Neural cell (in vitro differentiated cells): ENCODE measurements around the gene RAI1. TPM values are rescaled to one million over a fixed set of nuclear protein-coding genes. Genes with fewer than 3 reads are reported as not detected.

Source experiments
- H2AFZ ChIP-seq: fragments of 200-600, 300-800 bp; sonication (generic), shearing (Covaris generic); 2 replicates; pipeline ENCODE4 v1.6.0; 2014; ENCODE audit warnings: low read depth, mild to moderate bottlenecking, antibody characterized with exemption, low read length, moderate library complexity
- H3F3A ChIP-seq: fragments of 200-600 bp; shearing (Covaris generic); 2 replicates; pipeline ENCODE4 v1.6.1; 2016; ENCODE audit warnings: mild to moderate bottlenecking, moderate library complexity, mixed read lengths, antibody characterized with exemption, low read length; ENCODE audit not compliant: insufficient read depth, poor library complexity, severe bottlenecking
- H3K27ac ChIP-seq: fragments of 200-600, 300-800 bp; sonication (generic), shearing (Covaris generic); 2 replicates; pipeline ENCODE4 v1.5.1; 2014; ENCODE audit warnings: mild to moderate bottlenecking, low read length, moderate library complexity
- H3K27me3 ChIP-seq: fragments of 300-800, 200-600 bp; sonication (generic), shearing (Covaris generic); 2 replicates; pipeline ENCODE4 v1.6.0; 2014; ENCODE audit warnings: mild to moderate bottlenecking, low read depth, low read length, moderate library complexity; ENCODE audit not compliant: insufficient read depth
- H3K36me3 ChIP-seq: fragments of 300-800, 200-600 bp; sonication (generic), shearing (Covaris generic); 2 replicates; pipeline ENCODE4 v1.5.1; 2014; ENCODE audit warnings: mild to moderate bottlenecking, antibody characterized with exemption, low read length, moderate library complexity; ENCODE audit not compliant: insufficient read depth
- H3K4me2 ChIP-seq: fragments of 300-800, 200-600 bp; sonication (generic), shearing (Covaris generic); 2 replicates; pipeline ENCODE4 v1.6.0; 2014; ENCODE audit warnings: mild to moderate bottlenecking, low read length
- H3K4me3 ChIP-seq: fragments of 300-800, 200-600 bp; sonication (generic), shearing (Covaris generic); 2 replicates; pipeline ENCODE4 v1.5.1; 2014; ENCODE audit warnings: mild to moderate bottlenecking, low read length, moderate library complexity
- H3K79me2 ChIP-seq: fragments of 200-600 bp; shearing (Covaris generic); replicated peaks from 2 replicates; pipeline ENCODE4 v1.6.0; 2014; ENCODE audit warnings: mild to moderate bottlenecking, low read length, moderate library complexity; ENCODE audit not compliant: insufficient read depth
- H3K9ac ChIP-seq: fragments of 300-800, 200-600 bp; sonication (generic), shearing (Covaris generic); 2 replicates; pipeline ENCODE4 v1.6.1; 2016; ENCODE audit warnings: mild to moderate bottlenecking, low read length, mixed read lengths
- H3K9me2 ChIP-seq: fragments of 200-600 bp; shearing (Covaris generic); 2 replicates; pipeline ENCODE4 v1.6.1; 2016; ENCODE audit warnings: mild to moderate bottlenecking, low read length, mixed read lengths; ENCODE audit not compliant: insufficient read depth
- H3K9me3 ChIP-seq: fragments of 200-600, 300-800 bp; sonication (generic), shearing (Covaris generic); 2 replicates; pipeline ENCODE4 v1.6.1; 2016; ENCODE audit warnings: mild to moderate bottlenecking, mixed run types, low read length, moderate library complexity, mixed read lengths
- H4K20me1 ChIP-seq: fragments of 200-600 bp; shearing (Covaris generic); 2 replicates; pipeline ENCODE4 v1.6.1; 2016; ENCODE audit warnings: mild to moderate bottlenecking, mixed run types; ENCODE audit not compliant: insufficient read depth
- EP300 ChIP-seq: fragments of 450-650 bp; conservative IDR thresholded peaks from 2 replicates; pipeline ENCODE4 v1.6.1; 2014; ENCODE audit warnings: antibody characterized with exemption, mild to moderate bottlenecking, moderate library complexity; ENCODE audit not compliant: poor library complexity, severe bottlenecking
- EZH2 ChIP-seq: fragments of 200-600, 300-800 bp; shearing (Covaris generic), sonication (generic); IDR thresholded peaks from 2 replicates; pipeline ENCODE4 v1.6.1; 2014; ENCODE audit warnings: antibody characterized with exemption, low read length, borderline replicate concordance, mild to moderate bottlenecking; ENCODE audit not compliant: insufficient read depth, poor library complexity, severe bottlenecking
- MXI1 ChIP-seq: fragments of 450-650 bp; conservative IDR thresholded peaks from 2 replicates; pipeline ENCODE4 v1.6.1; 2014; ENCODE audit warnings: antibody characterized with exemption, mild to moderate bottlenecking; ENCODE audit not compliant: poor library complexity, severe bottlenecking
- POLR2AphosphoS5 ChIP-seq: IDR thresholded peaks from 2 replicates; pipeline ENCODE4 v1.6.1; 2012
- RAD21 ChIP-seq: fragments of 450-650 bp; conservative IDR thresholded peaks from 2 replicates; pipeline ENCODE4 v1.6.1; 2014; ENCODE audit warnings: antibody characterized with exemption, mild to moderate bottlenecking, moderate library complexity
- SMC3 ChIP-seq: fragments of 450-650 bp; conservative IDR thresholded peaks from 2 replicates; pipeline ENCODE4 v1.6.1; 2014; ENCODE audit warnings: antibody characterized with exemption, mild to moderate bottlenecking, moderate library complexity; ENCODE audit not compliant: poor library complexity
- TAF1 ChIP-seq: IDR thresholded peaks from 2 replicates; pipeline ENCODE4 v1.6.1; 2012; ENCODE audit warnings: low read depth
- polyA plus RNA-seq: library from polyadenylated mRNA; depleted of rRNA; stranded (reverse); fragments of >200 nt; gene quantifications from 2 replicates; pipeline ENCODE4 v1.2.3, GENCODE V29; 2014
- TF ChIP-seq, protein P1 (sequence below): IDR thresholded peaks from 2 replicates; pipeline ENCODE4 v1.6.1; 2012; ENCODE audit warnings: borderline replicate concordance
- TF ChIP-seq, protein P2 (sequence below): fragments of 450-650 bp; IDR thresholded peaks from 2 replicates; pipeline ENCODE4 v1.5.1; 2014; ENCODE audit warnings: antibody characterized with exemption, mild to moderate bottlenecking, moderate library complexity; ENCODE audit not compliant: poor library complexity, severe bottlenecking

The RAI1 gene
- polyA plus RNA-seq, 1 donor from 2014 or later: 16.9 TPM

DNA sequence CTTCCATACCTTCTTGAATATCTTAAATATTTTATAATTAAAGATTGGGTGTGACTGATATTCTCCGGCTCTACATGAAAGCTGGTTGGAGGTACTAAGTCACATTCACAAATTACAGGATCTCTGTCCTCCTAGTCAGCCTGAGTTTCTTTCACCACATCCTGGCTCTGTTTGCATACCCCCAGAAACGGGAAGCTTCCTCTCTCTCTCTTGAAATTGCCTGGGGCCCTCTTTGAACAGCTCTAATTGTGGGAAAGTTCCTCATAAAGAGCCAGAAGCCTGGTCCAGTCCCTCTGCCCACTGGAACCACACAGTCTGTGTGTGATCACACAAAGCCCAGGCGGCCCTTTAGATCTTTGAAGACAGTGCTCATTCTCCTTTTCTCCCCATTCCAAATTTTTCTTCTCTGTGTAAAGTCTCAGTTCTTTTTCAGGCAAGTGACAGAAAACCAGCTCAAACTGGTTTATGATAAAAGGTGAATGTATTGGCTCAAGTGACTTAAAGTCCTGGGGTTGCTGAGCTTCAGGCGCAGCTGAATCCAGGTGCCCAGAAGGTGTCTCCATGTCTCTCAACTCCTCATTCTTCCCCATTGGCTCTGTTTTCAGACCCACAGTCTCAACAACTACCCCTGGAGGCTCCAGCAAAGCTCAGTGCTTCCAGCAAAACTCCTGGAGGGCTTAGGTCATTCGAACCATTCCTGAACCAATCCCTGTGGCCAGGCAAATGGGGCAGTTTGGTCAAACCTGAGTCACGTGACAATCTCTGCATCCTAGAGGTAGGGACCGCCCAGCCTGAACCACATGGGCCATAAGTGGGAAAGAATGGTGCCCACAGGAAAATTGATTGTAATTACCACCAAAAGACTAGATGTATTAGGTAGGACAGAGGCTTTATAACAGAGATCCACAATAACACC is 8.5 kb upstream of the RAI1 start:
- Histone ChIP-seq H3K4me2 (no peak overlapping the region), H3K27ac (no peak overlapping the region), H3K36me3 (no peaks in the 10 kb centered on the region), H3K4me3 (no peak overlapping the region), H3K9ac (no peak overlapping the region), H2AFZ (no peak overlapping the region), H3K9me2 (no peaks in the 10 kb centered on the region), H3K9me3 (no peaks in the 10 kb centered on the region), H3K27me3 (no peaks in the 10 kb centered on the region), H3F3A (no peaks in the 10 kb centered on the region), H3K79me2 (no peaks in the 10 kb centered on the region), H4K20me1 (no peaks in the 10 kb centered on the region)
- no peak for TF ChIP-seq MXI1
- no peak for TF ChIP-seq EZH2

DNA sequence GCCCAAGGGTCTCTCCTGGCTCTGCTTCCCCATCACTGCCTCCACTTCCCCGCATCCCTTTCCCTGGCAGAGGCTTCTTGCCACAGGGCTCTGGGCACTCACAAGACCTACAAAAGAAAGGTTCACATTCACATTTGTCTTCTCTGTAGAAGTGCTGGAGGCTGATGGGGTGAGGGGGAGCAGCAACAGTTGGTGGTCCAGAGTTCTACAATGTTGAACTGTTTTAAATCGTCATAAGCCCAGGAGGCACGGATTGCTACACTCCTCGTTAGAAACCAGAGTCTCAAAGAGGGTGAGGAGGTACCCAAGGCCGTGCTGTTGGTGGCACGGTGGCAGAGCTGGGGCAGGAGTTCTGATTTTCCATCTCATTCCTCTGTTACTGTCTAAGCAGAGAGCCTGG is 5.8 kb upstream of the RAI1 start:
- H3K9ac ChIP-seq: no peak overlapping the region
- no peaks in the 10 kb centered on the region for H4K20me1 ChIP-seq
- H3K27me3 ChIP-seq: no peaks in the 10 kb centered on the region
- H3K36me3 ChIP-seq: no peaks in the 10 kb centered on the region
- no peaks in the 10 kb centered on the region for H3K9me2 ChIP-seq
- H3K4me3 ChIP-seq: no peak overlapping the region
- no peak overlapping the region for H2AFZ ChIP-seq
- no peaks in the 10 kb centered on the region for H3K9me3 ChIP-seq
- H3K27ac ChIP-seq: no peak overlapping the region
- H3K4me2 ChIP-seq: no peak overlapping the region
- no peaks in the 10 kb centered on the region for H3K79me2 ChIP-seq
- no peak for TF ChIP-seq EZH2
- no peak for TF ChIP-seq SMC3
- TF ChIP-seq POLR2AphosphoS5: no peak
- TF ChIP-seq RAD21: no peak
- TF ChIP-seq, protein P1, sequence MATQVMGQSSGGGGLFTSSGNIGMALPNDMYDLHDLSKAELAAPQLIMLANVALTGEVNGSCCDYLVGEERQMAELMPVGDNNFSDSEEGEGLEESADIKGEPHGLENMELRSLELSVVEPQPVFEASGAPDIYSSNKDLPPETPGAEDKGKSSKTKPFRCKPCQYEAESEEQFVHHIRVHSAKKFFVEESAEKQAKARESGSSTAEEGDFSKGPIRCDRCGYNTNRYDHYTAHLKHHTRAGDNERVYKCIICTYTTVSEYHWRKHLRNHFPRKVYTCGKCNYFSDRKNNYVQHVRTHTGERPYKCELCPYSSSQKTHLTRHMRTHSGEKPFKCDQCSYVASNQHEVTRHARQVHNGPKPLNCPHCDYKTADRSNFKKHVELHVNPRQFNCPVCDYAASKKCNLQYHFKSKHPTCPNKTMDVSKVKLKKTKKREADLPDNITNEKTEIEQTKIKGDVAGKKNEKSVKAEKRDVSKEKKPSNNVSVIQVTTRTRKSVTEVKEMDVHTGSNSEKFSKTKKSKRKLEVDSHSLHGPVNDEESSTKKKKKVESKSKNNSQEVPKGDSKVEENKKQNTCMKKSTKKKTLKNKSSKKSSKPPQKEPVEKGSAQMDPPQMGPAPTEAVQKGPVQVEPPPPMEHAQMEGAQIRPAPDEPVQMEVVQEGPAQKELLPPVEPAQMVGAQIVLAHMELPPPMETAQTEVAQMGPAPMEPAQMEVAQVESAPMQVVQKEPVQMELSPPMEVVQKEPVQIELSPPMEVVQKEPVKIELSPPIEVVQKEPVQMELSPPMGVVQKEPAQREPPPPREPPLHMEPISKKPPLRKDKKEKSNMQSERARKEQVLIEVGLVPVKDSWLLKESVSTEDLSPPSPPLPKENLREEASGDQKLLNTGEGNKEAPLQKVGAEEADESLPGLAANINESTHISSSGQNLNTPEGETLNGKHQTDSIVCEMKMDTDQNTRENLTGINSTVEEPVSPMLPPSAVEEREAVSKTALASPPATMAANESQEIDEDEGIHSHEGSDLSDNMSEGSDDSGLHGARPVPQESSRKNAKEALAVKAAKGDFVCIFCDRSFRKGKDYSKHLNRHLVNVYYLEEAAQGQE: no peak
- TF ChIP-seq, protein P2, sequence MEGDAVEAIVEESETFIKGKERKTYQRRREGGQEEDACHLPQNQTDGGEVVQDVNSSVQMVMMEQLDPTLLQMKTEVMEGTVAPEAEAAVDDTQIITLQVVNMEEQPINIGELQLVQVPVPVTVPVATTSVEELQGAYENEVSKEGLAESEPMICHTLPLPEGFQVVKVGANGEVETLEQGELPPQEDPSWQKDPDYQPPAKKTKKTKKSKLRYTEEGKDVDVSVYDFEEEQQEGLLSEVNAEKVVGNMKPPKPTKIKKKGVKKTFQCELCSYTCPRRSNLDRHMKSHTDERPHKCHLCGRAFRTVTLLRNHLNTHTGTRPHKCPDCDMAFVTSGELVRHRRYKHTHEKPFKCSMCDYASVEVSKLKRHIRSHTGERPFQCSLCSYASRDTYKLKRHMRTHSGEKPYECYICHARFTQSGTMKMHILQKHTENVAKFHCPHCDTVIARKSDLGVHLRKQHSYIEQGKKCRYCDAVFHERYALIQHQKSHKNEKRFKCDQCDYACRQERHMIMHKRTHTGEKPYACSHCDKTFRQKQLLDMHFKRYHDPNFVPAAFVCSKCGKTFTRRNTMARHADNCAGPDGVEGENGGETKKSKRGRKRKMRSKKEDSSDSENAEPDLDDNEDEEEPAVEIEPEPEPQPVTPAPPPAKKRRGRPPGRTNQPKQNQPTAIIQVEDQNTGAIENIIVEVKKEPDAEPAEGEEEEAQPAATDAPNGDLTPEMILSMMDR: no peak
- TF ChIP-seq TAF1: no peak
- no peak for TF ChIP-seq EP300
- no peak for TF ChIP-seq MXI1
- no peaks in the 10 kb centered on the region for H3F3A ChIP-seq
